Measurements from ENCODE around the gene SURF1. TPM values are rescaled to one million over a fixed set of nuclear protein-coding genes. Genes with fewer than 3 reads are reported as not detected.
"Not testable (repeated sequence)": the region's sequence is repeated elsewhere in the genome, so short reads cannot be mapped to it uniquely, and the experiment has no call there.

Gene SURF1
- total RNA-seq, 1 donor from 2014 or later = 42.9 TPM

DNA sequence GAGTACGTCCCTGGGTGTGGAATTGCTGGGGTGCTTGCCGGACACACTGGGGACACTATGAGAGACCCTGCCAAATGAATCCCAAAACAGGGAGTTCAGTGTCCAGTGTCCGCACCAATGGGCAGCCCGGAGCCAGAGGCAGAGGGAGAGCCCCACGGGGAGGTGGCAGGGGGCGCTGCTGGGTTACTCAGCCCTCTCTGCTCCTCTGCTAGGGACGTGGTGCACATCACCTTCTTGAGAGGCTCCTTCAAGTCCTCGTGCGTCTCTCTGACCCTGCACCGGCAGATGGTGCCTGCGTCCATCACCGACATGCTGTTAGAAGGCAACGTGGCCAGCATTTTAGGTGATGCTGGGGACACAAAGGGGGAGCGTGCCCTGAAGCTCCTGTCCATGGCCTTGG, 40.7 kb upstream of the SURF1 start:
- peaks cover 9% of the 10 kb centered on the region for H3K27me3 Mint-ChIP-seq
- no peaks in the 10 kb centered on the region for H3K36me3 Mint-ChIP-seq (ENCODE audit: insufficient read depth)
- DNase-seq (ENCODE audit: low spot score, unreplicated experiment) = no peak
- no peaks in the 10 kb centered on the region for H3K4me1 Mint-ChIP-seq (ENCODE audit: low read depth)
- TF ChIP-seq CTCF (IDR thresholded peaks at IDR 0.05; ENCODE audit: unreplicated experiment) = peak; percentile 46
- no peak overlapping the region for H3K27ac Mint-ChIP-seq
- no peak overlapping the region for H3K4me3 Mint-ChIP-seq (ENCODE audit: low read depth)
- no peaks in the 10 kb centered on the region for H3K9me3 Mint-ChIP-seq (ENCODE audit: low read depth)

DNA sequence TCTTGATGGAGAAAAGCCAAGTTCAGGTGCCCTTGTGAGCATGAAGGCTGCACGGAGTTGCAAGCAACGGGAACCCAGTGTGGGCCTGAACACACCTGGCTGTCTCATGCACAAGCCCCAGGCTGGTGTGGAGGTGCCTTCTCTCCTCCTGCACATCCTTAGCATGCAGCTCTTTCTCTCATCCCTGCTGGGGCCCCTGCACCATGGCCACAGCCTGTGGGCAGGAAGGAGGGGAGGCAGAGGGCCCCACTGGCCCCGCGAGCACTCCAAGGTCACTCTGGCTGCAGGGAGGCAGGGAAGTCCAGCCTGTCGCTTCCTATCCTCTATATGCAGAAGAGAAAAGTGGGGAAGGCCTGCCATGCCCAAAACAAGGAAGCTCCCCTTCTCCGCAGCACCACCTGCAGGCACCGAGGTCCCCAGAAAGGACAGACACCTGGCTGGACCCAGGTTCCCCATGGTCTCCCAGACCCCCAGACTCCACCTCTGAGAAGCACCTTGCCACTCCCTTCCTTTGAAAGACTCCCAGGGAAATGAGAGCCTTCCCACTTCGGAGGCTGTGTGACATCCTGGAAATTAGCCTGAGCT, 38.5 kb upstream of the SURF1 start:
- TF ChIP-seq CTCF (IDR thresholded peaks at IDR 0.05; ENCODE audit: unreplicated experiment) = no peak
- DNase-seq (ENCODE audit: low spot score, unreplicated experiment) = no peak
- no peaks in the 10 kb centered on the region for H3K9me3 Mint-ChIP-seq (ENCODE audit: low read depth)
- H3K4me3 Mint-ChIP-seq (ENCODE audit: low read depth) = no peak overlapping the region
- H3K36me3 Mint-ChIP-seq (ENCODE audit: insufficient read depth) = no peaks in the 10 kb centered on the region
- peaks cover 9% of the 10 kb centered on the region for H3K27me3 Mint-ChIP-seq
- peaks cover 3% of the 10 kb centered on the region for H3K4me1 Mint-ChIP-seq (ENCODE audit: low read depth)
- no peak overlapping the region for H3K27ac Mint-ChIP-seq

DNA sequence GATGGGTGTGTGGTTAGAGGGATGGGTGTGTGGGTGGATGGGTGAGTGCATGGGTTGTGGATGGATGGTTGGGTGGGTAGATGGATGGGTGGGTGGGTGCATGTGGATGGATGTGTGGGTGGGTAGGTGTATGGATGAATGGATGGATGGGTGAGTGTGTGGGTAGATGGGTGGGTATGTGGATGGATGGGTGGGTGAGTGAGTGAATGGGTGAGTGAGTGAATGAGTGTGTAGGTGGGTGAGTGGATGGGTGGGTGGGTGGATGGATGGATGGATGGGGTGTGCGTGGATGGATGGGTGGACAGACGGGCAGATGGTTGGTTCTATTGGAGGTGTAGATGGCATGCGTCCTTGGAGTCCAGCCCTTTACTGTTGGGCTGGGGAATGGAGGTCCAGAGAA, 37.1 kb upstream of the SURF1 start:
- TF ChIP-seq CTCF (IDR thresholded peaks at IDR 0.05; ENCODE audit: unreplicated experiment) = no peak
- H3K4me1 Mint-ChIP-seq (ENCODE audit: low read depth) = peaks cover 4% of the 10 kb centered on the region
- H3K9me3 Mint-ChIP-seq (ENCODE audit: low read depth) = no peaks in the 10 kb centered on the region
- no peak overlapping the region for H3K27ac Mint-ChIP-seq
- peaks cover 9% of the 10 kb centered on the region for H3K27me3 Mint-ChIP-seq
- no peak overlapping the region for H3K4me3 Mint-ChIP-seq (ENCODE audit: low read depth)
- DNase-seq (ENCODE audit: low spot score, unreplicated experiment) = no peak
- H3K36me3 Mint-ChIP-seq (ENCODE audit: insufficient read depth) = no peaks in the 10 kb centered on the region

DNA sequence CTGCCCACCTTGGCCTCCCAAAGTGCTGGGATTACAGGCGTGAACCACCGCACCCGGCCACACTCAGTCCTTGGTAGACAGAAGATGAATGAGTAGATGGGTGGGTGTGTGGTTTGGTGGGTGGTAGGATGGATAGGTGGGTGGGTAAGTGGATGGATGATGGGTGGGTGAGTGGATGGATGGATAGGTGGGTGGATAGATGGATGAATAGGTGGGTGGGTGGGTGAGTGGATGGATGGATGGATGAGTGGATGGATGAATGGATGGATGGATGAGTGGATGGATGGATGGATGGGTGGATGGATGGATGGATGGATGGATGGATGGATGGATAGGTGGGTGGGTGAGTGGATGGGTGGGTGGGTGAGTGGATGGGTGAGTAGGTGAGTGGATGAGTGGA, 36.0 kb upstream of the SURF1 start:
- H3K9me3 Mint-ChIP-seq (ENCODE audit: low read depth); H3K27ac Mint-ChIP-seq; H3K4me1 Mint-ChIP-seq (ENCODE audit: low read depth); H3K27me3 Mint-ChIP-seq; H3K4me3 Mint-ChIP-seq (ENCODE audit: low read depth); DNase-seq (ENCODE audit: low spot score, unreplicated experiment); H3K36me3 Mint-ChIP-seq (ENCODE audit: insufficient read depth): not testable (repeated sequence)

DNA sequence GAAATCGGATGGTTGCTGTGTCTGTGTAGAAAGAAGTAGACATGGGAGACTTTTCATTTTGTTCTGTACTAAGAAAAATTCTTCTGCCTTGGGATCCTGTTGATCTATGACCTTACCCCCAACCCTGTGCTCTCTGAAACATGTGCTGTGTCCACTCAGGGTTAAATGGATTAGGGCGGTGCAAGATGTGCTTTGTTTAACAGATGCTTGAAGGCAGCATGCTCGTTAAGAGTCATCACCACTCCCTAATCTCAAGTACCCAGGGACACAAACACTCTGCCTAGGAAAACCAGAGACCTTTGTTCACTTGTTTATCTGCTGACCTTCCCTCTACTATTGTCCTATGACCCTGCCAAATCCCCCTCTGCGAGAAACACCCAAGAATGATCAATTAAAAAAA, 35.2 kb upstream of the SURF1 start:
- H3K27me3 Mint-ChIP-seq; H3K27ac Mint-ChIP-seq; H3K4me1 Mint-ChIP-seq (ENCODE audit: low read depth); H3K9me3 Mint-ChIP-seq (ENCODE audit: low read depth); H3K4me3 Mint-ChIP-seq (ENCODE audit: low read depth); H3K36me3 Mint-ChIP-seq (ENCODE audit: insufficient read depth); DNase-seq (ENCODE audit: low spot score, unreplicated experiment): not testable (repeated sequence)

DNA sequence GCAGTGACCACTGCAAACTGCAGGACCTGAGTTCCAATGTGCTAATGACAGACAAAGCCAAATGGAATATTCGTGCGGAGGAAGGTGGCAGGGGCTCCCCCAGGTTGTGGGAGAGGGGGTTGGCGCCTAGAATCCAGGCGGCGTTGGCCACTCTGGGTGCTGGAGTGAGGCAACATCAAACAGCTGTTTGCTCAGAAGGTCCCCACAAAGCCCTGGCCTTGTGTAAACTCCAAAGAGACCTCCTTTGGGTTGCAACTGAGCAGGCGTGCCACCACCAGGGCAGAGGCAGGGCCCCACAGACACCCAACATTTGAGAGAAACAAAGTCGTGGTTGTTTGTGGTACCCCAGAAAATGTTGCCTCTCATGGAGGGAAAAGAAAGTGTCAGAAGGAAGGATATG, 34.4 kb upstream of the SURF1 start:
- no peaks in the 10 kb centered on the region for H3K36me3 Mint-ChIP-seq (ENCODE audit: insufficient read depth)
- no peaks in the 10 kb centered on the region for H3K9me3 Mint-ChIP-seq (ENCODE audit: low read depth)
- peaks cover 3% of the 10 kb centered on the region for H3K27me3 Mint-ChIP-seq
- no peak overlapping the region for H3K4me3 Mint-ChIP-seq (ENCODE audit: low read depth)
- peaks cover 4% of the 10 kb centered on the region for H3K4me1 Mint-ChIP-seq (ENCODE audit: low read depth)
- no peak overlapping the region for H3K27ac Mint-ChIP-seq
- no peak for DNase-seq (ENCODE audit: low spot score, unreplicated experiment)
- no peak for TF ChIP-seq CTCF (IDR thresholded peaks at IDR 0.05; ENCODE audit: unreplicated experiment)
